ENCODE measurements around the gene KIF23.

- TF ChIP-seq CTCF (conservative IDR thresholded peaks at IDR 0.05; ENCODE audit: low read length) (no peak), EZH2phosphoT487 (IDR thresholded peaks at IDR 0.05; ENCODE audit: borderline replicate concordance, low read depth, low read length) (no peak)
These were observed 65.8 kb downstream of the KIF23 start for GRCh38 chr15:69479971-69480370.
